ENCODE measurements around the gene PACRG. TPM values are rescaled to one million over a fixed set of nuclear protein-coding genes. Genes with fewer than 3 reads are reported as not detected.

PACRG gene
- polyA plus RNA-seq, 2 of the 4 experiments (the other 2 are of a cell fraction), result 0.14 to 0.30 TPM

DNA sequence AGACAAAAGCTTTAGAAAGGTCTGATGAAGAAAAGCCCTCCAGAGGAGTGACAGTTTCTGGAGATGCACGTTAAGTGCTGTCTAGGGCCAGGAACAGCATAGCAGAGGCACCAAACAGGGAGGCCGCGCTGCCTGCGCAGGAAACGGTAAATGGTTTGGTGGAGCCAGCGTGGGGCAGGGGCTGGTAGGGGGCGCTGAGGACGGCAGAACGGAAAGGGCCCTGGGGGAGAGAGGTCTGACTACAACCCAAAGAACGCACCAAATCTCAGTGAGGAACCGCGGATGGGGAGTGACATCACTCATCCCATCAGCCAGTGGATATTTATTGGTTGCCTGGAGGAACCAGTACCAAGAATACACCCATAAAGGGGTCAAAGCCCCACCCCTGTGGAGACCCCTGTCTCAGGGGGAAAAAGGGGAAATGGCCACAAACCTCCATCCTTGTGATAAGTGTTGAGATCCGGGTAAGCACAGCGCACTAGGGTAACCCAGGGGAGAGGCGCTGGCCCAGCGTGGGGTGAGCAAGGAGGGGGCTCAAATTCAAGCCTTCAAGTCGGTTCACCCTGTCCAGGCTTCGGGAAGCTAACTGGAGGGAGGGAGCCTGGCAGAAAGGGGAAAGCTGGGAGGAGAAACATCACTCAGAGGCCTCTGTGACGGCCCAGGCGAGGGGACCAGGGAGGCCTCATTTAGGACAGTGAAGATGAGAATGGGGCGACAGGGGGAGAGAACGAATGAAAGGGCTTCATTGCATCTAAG is 437.6 kb downstream of the PACRG start:
- CTCF ChIA-PET, result interaction anchor here (0.5 kb wide), 1 partner anchor 139 kb away, joined by 5 read pairs; no protein-coding TSS in a partner anchor
- DNase-seq (ENCODE audit: low read depth in 1 of 2, low spot score in 1 of 2) (no peak), FAIRE-seq (no peak), ATAC-seq (no peak)
- no peaks in the 10 kb centered on the region for H3K9me3 ChIP-seq
- WGBS (ENCODE audit: missing lambda C conversion rate), result 74% methylated on average over 21 of the region's 22 CpGs
- H3K4me2 ChIP-seq, result no peak overlapping the region
- TF ChIP-seq TFCP2L1 (CRISPR knock-in tag; IDR thresholded peaks at IDR 0.05) (no peak), KDM5A (IDR thresholded peaks at IDR 0.05) (no peak), PHF8 (IDR thresholded peaks at IDR 0.05; ENCODE audit: borderline replicate concordance, low read depth) (no peak), ZC3H11A (IDR thresholded peaks at IDR 0.05) (no peak), CHD2 (IDR thresholded peaks at IDR 0.05; ENCODE audit: low read length, partially characterized antibody) (no peak), EHF (CRISPR knock-in tag; IDR thresholded peaks at IDR 0.05) (no peak), SMC3 (IDR thresholded peaks at IDR 0.05) (no peak), ESRRA (IDR thresholded peaks at IDR 0.05; ENCODE audit: borderline replicate concordance, low read length) (no peak)
- TF ChIP-seq, protein P1, sequence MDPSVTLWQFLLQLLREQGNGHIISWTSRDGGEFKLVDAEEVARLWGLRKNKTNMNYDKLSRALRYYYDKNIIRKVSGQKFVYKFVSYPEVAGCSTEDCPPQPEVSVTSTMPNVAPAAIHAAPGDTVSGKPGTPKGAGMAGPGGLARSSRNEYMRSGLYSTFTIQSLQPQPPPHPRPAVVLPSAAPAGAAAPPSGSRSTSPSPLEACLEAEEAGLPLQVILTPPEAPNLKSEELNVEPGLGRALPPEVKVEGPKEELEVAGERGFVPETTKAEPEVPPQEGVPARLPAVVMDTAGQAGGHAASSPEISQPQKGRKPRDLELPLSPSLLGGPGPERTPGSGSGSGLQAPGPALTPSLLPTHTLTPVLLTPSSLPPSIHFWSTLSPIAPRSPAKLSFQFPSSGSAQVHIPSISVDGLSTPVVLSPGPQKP (IDR thresholded peaks at IDR 0.05; ENCODE audit: low read depth, low read length), result no peak
- TF ChIP-seq, protein P2, sequence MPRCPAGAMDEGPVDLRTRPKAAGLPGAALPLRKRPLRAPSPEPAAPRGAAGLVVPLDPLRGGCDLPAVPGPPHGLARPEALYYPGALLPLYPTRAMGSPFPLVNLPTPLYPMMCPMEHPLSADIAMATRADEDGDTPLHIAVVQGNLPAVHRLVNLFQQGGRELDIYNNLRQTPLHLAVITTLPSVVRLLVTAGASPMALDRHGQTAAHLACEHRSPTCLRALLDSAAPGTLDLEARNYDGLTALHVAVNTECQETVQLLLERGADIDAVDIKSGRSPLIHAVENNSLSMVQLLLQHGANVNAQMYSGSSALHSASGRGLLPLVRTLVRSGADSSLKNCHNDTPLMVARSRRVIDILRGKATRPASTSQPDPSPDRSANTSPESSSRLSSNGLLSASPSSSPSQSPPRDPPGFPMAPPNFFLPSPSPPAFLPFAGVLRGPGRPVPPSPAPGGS (IDR thresholded peaks at IDR 0.05), result no peak
- TF ChIP-seq, protein P3, sequence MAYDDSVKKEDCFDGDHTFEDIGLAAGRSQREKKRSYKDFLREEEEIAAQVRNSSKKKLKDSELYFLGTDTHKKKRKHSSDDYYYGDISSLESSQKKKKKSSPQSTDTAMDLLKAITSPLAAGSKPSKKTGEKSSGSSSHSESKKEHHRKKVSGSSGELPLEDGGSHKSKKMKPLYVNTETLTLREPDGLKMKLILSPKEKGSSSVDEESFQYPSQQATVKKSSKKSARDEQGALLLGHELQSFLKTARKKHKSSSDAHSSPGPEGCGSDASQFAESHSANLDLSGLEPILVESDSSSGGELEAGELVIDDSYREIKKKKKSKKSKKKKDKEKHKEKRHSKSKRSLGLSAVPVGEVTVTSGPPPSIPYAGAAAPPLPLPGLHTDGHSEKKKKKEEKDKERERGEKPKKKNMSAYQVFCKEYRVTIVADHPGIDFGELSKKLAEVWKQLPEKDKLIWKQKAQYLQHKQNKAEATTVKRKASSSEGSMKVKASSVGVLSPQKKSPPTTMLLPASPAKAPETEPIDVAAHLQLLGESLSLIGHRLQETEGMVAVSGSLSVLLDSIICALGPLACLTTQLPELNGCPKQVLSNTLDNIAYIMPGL (CRISPR knock-in tag; IDR thresholded peaks at IDR 0.05; ENCODE audit: borderline replicate concordance), result no peak
- TF ChIP-seq, protein P4, sequence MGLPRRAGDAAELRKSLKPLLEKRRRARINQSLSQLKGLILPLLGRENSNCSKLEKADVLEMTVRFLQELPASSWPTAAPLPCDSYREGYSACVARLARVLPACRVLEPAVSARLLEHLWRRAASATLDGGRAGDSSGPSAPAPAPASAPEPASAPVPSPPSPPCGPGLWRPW (IDR thresholded peaks at IDR 0.05), result no peak
- H3K4me3 ChIP-seq, result no peak overlapping the region
- H3K27ac ChIP-seq, result no peak overlapping the region
- no peaks in the 10 kb centered on the region for H3K4me1 ChIP-seq
- POLR2A ChIA-PET, result no interaction called here

DNA sequence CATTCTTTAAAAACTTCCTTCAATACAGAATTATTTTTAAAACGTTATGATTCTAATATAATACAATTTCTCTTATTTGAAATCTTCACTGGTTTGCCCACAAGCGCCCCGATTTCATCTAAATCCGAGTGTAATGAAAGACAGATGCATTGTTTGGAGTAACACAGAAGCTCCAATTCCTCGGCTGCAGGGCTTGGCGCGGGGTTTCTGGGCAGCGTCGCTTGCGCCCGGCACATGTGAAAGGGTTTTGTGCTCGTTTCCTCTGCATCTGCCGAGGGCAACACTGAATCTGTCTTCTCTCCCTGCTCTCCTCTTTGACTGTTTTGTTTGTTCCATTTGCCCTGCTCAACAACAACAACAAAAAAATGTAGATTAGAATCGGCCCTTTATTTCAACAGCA is 438.1 kb downstream of the PACRG start:
- ChIA-PET CTCF (interaction anchor here (0.5 kb wide), 1 partner anchor 138 kb away, joined by 5 read pairs; no protein-coding TSS in a partner anchor), POLR2A (no interaction called here)
- TF ChIP-seq SMC3 (IDR thresholded peaks at IDR 0.05), result no peak
- no peak for TF ChIP-seq GATA3 (IDR thresholded peaks at IDR 0.05; ENCODE audit: borderline replicate concordance)
- TF ChIP-seq CHD2 (IDR thresholded peaks at IDR 0.05; ENCODE audit: low read length, partially characterized antibody), result no peak
- TF ChIP-seq, protein P5, sequence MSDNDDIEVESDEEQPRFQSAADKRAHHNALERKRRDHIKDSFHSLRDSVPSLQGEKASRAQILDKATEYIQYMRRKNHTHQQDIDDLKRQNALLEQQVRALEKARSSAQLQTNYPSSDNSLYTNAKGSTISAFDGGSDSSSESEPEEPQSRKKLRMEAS (IDR thresholded peaks at IDR 0.05), result no peak
- no peak for TF ChIP-seq RCOR1 (IDR thresholded peaks at IDR 0.05; ENCODE audit: low read depth, low read length)
- WGBS (ENCODE audit: missing lambda C conversion rate), result 75% methylated on average over 14 of the region's 14 CpGs
- no peaks in the 10 kb centered on the region for H3K9me3 ChIP-seq
- DNase-seq (ENCODE audit: low read depth in 1 of 2, low spot score in 1 of 2) (no peak), FAIRE-seq (no peak), ATAC-seq (no peak)
- no peak overlapping the region for H3K27ac ChIP-seq
- no peak overlapping the region for H3K4me2 ChIP-seq
- H3K4me1 ChIP-seq, result no peaks in the 10 kb centered on the region
- H3K4me3 ChIP-seq, result no peak overlapping the region

DNA sequence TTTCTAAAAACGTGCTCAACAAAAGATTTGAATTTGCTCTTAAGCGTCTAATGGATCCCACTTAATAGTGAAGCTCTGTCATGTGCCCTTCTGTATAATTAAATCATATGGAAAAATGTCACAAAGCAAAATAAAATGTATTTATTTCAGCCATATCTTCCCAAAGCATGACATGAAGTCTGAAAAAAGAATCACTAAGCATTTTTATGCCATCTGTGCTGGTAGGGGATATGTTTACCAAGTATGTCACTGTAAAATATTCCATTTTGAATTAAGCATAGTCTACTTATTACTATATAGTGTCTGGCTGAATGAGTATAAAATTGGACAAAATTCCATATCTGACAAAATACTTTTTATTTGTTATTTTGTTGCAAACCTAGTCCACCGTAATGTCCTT is 438.7 kb downstream of the PACRG start:
- 64% methylated on average over 3 of the region's 3 CpGs for WGBS (ENCODE audit: missing lambda C conversion rate)
- no peak for FAIRE-seq
- CTCF ChIA-PET, result interaction anchor here (0.7 kb wide), 1 partner anchor 11 kb away, joined by 3 read pairs; no protein-coding TSS in a partner anchor
- TF ChIP-seq JUNB (IDR thresholded peaks at IDR 0.05) (no peak), HOXB5 (CRISPR knock-in tag; IDR thresholded peaks at IDR 0.05) (no peak), RNF2 (IDR thresholded peaks at IDR 0.05; ENCODE audit: borderline replicate concordance, low read depth) (no peak), TFCP2L1 (CRISPR knock-in tag; IDR thresholded peaks at IDR 0.05) (no peak), MAFK (IDR thresholded peaks at IDR 0.05; ENCODE audit: partially characterized antibody) (no peak), ZFP36 (IDR thresholded peaks at IDR 0.05; ENCODE audit: borderline replicate concordance, partially characterized antibody) (no peak)
- TF ChIP-seq, protein P6, sequence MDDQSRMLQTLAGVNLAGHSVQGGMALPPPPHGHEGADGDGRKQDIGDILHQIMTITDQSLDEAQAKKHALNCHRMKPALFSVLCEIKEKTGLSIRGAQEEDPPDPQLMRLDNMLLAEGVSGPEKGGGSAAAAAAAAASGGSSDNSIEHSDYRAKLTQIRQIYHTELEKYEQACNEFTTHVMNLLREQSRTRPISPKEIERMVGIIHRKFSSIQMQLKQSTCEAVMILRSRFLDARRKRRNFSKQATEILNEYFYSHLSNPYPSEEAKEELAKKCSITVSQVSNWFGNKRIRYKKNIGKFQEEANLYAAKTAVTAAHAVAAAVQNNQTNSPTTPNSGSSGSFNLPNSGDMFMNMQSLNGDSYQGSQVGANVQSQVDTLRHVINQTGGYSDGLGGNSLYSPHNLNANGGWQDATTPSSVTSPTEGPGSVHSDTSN (IDR thresholded peaks at IDR 0.05), result no peak
- TF ChIP-seq, protein P7, sequence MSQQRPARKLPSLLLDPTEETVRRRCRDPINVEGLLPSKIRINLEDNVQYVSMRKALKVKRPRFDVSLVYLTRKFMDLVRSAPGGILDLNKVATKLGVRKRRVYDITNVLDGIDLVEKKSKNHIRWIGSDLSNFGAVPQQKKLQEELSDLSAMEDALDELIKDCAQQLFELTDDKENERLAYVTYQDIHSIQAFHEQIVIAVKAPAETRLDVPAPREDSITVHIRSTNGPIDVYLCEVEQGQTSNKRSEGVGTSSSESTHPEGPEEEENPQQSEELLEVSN (IDR thresholded peaks at IDR 0.05; ENCODE audit: borderline replicate concordance, low read depth), result no peak
- TF ChIP-seq, protein P1 (IDR thresholded peaks at IDR 0.05; ENCODE audit: low read depth, low read length), result no peak
- TF ChIP-seq, protein P3 (CRISPR knock-in tag; IDR thresholded peaks at IDR 0.05; ENCODE audit: borderline replicate concordance), result no peak

More for the DNA sequence above, 438.7 kb downstream of the PACRG start:
- H3K4me2 ChIP-seq, result no peak overlapping the region
- no peak overlapping the region for H3K27ac ChIP-seq
- POLR2A ChIA-PET, result no interaction called here
- no peaks in the 10 kb centered on the region for H3K9me3 ChIP-seq
- DNase-seq (ENCODE audit: low read depth in 1 of 2, low spot score in 1 of 2) (no peak), ATAC-seq (no peak)
- no peak overlapping the region for H3K4me3 ChIP-seq
- H3K4me1 ChIP-seq, result no peaks in the 10 kb centered on the region
